Islet precursor cell (in vitro differentiated cells): ENCODE measurements around the gene PCYT2.

Experiments
- DNase-seq: peaks from one replicate; pipeline ENCODE4 v3.0.0-alpha.2; 2018

Gene PCYT2

GRCh38 chr17:81851423-81851822, 59.8 kb downstream of the PCYT2 start:
- no peak for DNase-seq
